Caco-2 (cell line): ENCODE data around the gene CACNA2D4. TPM values are rescaled to one million over a fixed set of nuclear protein-coding genes. Genes with fewer than 3 reads are reported as not detected.
"Not testable (repeated sequence)": the region's sequence is repeated elsewhere in the genome, so short reads cannot be mapped to it uniquely, and the experiment has no call there.

Experiments used
- BruUV-seq: library from RNA; stranded (reverse); fragments of 400-500 nt; replicated peaks from 2 replicates; lab custom pipeline; 2021; lab: Mats Ljungman, UMichigan
- CTCF ChIA-PET: fragments of 300-600 bp; sonication (Branson Sonifier 250); formaldehyde crosslinking; loops from one replicate; lab custom pipeline; 2022; ENCODE audit warnings: antibody characterized with exemption; lab: Charles Lee
- POLR2A ChIA-PET: fragments of 300-600 bp; sonication (Branson Sonifier 250); formaldehyde crosslinking; loops from one replicate; lab custom pipeline; 2022; ENCODE audit warnings: antibody characterized with exemption; lab: Charles Lee
- DNase-seq, 2 experiments: peaks; one replicate each; pipeline versions ENCODE4 v3.0.0 to v3.0.0-alpha.2; 2020 to 2022
- H3K27me3 ChIP-seq: replicated peaks from 2 replicates; pipeline ENCODE4 v1.6.0; 2011; ENCODE audit warnings: low read length; ENCODE audit not compliant: control insufficient read depth, insufficient read depth
- H3K36me3 ChIP-seq: 2 replicates; pipeline ENCODE4 v1.5.1; 2011; ENCODE audit warnings: low read length; ENCODE audit not compliant: control insufficient read depth, insufficient read depth
- H3K4me1 ChIP-seq: fragments of 250-450 bp; sonication (Bioruptor Pico); 2 replicates; pipeline ENCODE4 v1.5.1; 2020; ENCODE audit warnings: mild to moderate bottlenecking
- H3K4me3 ChIP-seq: 2 replicates; pipeline ENCODE4 v1.5.1; 2011; ENCODE audit warnings: low read depth, mild to moderate bottlenecking, control low read depth, low read length
- H3K9me3 ChIP-seq: fragments of 250-450 bp; sonication (Bioruptor Pico); 2 replicates; pipeline ENCODE4 v1.5.1; 2020; ENCODE audit warnings: mild to moderate bottlenecking, moderate library complexity
- H3K27ac Mint-ChIP-seq: one replicate; pipeline ENCODE4 v1.8.0; 2022; ENCODE audit warnings: mixed read lengths; ENCODE audit not compliant: unreplicated experiment
- H3K27me3 Mint-ChIP-seq: one replicate; pipeline ENCODE4 v1.8.0; 2022; ENCODE audit warnings: mixed read lengths; ENCODE audit not compliant: insufficient read depth, unreplicated experiment
- H3K36me3 Mint-ChIP-seq: one replicate; pipeline ENCODE4 v1.8.0; 2022; ENCODE audit warnings: mild to moderate bottlenecking, mixed read lengths; ENCODE audit not compliant: insufficient read depth, unreplicated experiment
- H3K4me1 Mint-ChIP-seq: one replicate; pipeline ENCODE4 v1.8.0; 2022; ENCODE audit warnings: low read depth, mixed read lengths; ENCODE audit not compliant: unreplicated experiment
- H3K4me3 Mint-ChIP-seq: one replicate; pipeline ENCODE4 v1.8.0; 2022; ENCODE audit warnings: mild to moderate bottlenecking, moderate library complexity, mixed read lengths; ENCODE audit not compliant: unreplicated experiment
- H3K9me3 Mint-ChIP-seq: one replicate; pipeline ENCODE4 v1.8.0; 2022; ENCODE audit warnings: mixed read lengths; ENCODE audit not compliant: unreplicated experiment
- intact Hi-C: fragments of 100-400 bp; cut with micrococcal nuclease; formaldehyde crosslinking; loops from one replicate; pipeline ENCODE4 v1.10.0; 2022; ENCODE audit not compliant: unreplicated experiment
- total RNA-seq: library from RNA; stranded (reverse); gene quantifications from 2 replicates; pipeline ENCODE4 v1.2.3, GENCODE V29; 2022
- TF ChIP-seq, protein P1 (sequence below), 2 experiments: fragments of 200-600 bp in 1 of 2; IDR thresholded peaks; 1 replicate in 1 of 2; 2 replicates in 1 of 2; pipeline versions ENCODE4 v1.5.1 to v1.8.0; 2011 to 2022; ENCODE audit warnings: antibody characterized with exemption in 1 of 2, control low read depth in 1 of 2, inconsistent platforms in 1 of 2, low read depth in 1 of 2, low read length in 1 of 2, mild to moderate bottlenecking in 1 of 2, moderate library complexity in 1 of 2; ENCODE audit not compliant: insufficient read depth in 1 of 2, severe bottlenecking in 1 of 2, unreplicated experiment in 1 of 2

CACNA2D4 gene
- total RNA-seq, 1 experiment from 2014 or later = 2.2 TPM

DNA sequence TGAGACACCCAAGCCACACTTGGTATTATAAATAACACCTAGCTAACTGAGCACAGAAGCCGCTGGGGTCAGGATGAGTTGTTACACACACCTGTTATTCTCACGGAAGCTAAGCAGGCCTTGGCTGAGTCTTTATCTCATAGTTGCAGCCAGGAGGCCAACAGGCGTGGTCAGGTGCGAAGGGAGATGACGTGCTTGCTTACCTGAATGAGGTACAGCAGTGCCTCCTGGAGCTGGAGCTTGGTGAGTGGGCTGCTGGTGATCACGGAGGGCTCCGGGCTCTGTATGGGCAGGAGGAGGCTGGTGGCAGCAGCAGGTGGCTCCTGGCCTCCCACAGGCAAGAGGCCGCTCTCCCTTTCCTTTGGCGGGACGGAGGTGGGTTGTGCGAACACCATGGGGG lies 30.4 kb upstream of the CACNA2D4 start:
- CTCF ChIA-PET = interaction anchor here (2.4 kb wide), 1 partner anchor 9 kb away, joined by 13 read pairs; no protein-coding TSS in a partner anchor
- POLR2A ChIA-PET = no interaction called here

DNA sequence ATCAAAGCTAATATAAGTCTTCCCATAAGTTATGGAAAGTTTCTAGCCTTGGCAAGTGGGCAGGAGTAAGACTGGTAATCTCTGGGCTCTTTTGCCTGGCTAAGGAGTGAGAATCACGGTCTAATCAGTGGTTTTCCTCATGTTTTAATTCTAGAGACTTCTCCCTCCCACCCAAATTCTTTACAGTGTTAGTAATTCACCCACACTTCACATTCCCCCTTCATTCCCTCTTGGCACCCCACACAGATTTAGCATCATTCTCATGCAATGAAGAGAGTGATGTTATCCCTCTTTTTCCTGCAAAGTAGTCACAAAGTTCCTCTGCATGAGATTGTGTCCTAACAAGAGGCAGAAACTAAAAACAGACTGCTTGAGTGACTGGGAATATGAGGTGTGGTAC lies 28.6 kb upstream of the CACNA2D4 start:
- no peaks in the 10 kb centered on the region for H3K9me3 Mint-ChIP-seq
- no peak overlapping the region for H3K4me3 Mint-ChIP-seq
- Histone ChIP-seq H3K27me3 (no peaks in the 10 kb centered on the region), H3K36me3 (no peaks in the 10 kb centered on the region), H3K4me3 (no peak overlapping the region), H3K4me1 (no peaks in the 10 kb centered on the region), H3K9me3 (no peaks in the 10 kb centered on the region)
- no TSS peak for BruUV-seq
- no peak overlapping the region for H3K27ac Mint-ChIP-seq
- no peaks in the 10 kb centered on the region for H3K4me1 Mint-ChIP-seq
- ChIA-PET POLR2A (no interaction called here), CTCF (no interaction called here)
- intact Hi-C loops = no loop called here
- no peaks in the 10 kb centered on the region for H3K27me3 Mint-ChIP-seq
- no peaks in the 10 kb centered on the region for H3K36me3 Mint-ChIP-seq
- TF ChIP-seq, protein P1, sequence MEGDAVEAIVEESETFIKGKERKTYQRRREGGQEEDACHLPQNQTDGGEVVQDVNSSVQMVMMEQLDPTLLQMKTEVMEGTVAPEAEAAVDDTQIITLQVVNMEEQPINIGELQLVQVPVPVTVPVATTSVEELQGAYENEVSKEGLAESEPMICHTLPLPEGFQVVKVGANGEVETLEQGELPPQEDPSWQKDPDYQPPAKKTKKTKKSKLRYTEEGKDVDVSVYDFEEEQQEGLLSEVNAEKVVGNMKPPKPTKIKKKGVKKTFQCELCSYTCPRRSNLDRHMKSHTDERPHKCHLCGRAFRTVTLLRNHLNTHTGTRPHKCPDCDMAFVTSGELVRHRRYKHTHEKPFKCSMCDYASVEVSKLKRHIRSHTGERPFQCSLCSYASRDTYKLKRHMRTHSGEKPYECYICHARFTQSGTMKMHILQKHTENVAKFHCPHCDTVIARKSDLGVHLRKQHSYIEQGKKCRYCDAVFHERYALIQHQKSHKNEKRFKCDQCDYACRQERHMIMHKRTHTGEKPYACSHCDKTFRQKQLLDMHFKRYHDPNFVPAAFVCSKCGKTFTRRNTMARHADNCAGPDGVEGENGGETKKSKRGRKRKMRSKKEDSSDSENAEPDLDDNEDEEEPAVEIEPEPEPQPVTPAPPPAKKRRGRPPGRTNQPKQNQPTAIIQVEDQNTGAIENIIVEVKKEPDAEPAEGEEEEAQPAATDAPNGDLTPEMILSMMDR (IDR thresholded peaks at IDR 0.05; ENCODE audit: insufficient read depth in 1 of 2, low read depth in 1 of 2, low read length in 1 of 2, severe bottlenecking in 1 of 2, unreplicated experiment in 1 of 2) = no peak
- no peak for DNase-seq

More for the DNA sequence above, 30.4 kb upstream of the CACNA2D4 start:
- Mint-ChIP-seq H3K36me3 (no peaks in the 10 kb centered on the region), H3K27me3 (no peaks in the 10 kb centered on the region), H3K27ac (no peak overlapping the region), H3K9me3 (no peaks in the 10 kb centered on the region), H3K4me3 (no peak overlapping the region), H3K4me1 (no peaks in the 10 kb centered on the region)
- intact Hi-C loops = no loop called here
- TF ChIP-seq, protein P1 (IDR thresholded peaks at IDR 0.05; ENCODE audit: insufficient read depth in 1 of 2, low read depth in 1 of 2, low read length in 1 of 2, severe bottlenecking in 1 of 2, unreplicated experiment in 1 of 2) = no peak
- Histone ChIP-seq H3K27me3 (no peaks in the 10 kb centered on the region), H3K9me3 (no peaks in the 10 kb centered on the region), H3K4me1 (no peaks in the 10 kb centered on the region), H3K4me3 (no peak overlapping the region), H3K36me3 (no peaks in the 10 kb centered on the region)
- no peak for DNase-seq
- BruUV-seq = no TSS peak

DNA sequence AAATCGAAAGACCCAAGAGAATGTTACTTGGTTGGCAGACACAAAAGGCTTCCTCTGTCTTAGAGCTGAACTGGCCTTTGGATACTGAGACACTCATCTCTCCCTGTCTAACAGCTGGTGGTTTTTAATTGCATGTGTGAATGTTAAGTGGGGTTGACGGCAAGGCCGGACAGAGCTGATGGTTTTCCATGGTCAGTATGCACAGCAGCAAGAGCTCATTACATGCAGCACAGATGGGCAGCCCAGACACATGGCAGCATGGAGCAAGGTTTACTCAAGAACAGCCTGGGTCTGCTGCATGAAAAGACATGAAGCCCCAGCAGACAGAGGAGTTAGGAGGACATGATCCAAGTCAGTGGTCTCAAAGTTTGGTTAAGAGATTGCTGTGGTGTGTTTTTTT lies 27.8 kb upstream of the CACNA2D4 start:
- no peak for DNase-seq
- no TSS peak for BruUV-seq
- Histone ChIP-seq H3K9me3 (no peaks in the 10 kb centered on the region), H3K36me3 (no peaks in the 10 kb centered on the region), H3K27me3 (no peaks in the 10 kb centered on the region), H3K4me1 (no peaks in the 10 kb centered on the region), H3K4me3 (no peak overlapping the region)
- H3K4me1 Mint-ChIP-seq = no peaks in the 10 kb centered on the region
- intact Hi-C loops = no loop called here
- CTCF ChIA-PET = no interaction called here
- no peaks in the 10 kb centered on the region for H3K9me3 Mint-ChIP-seq
- POLR2A ChIA-PET = no interaction called here
- TF ChIP-seq, protein P1 (IDR thresholded peaks at IDR 0.05; ENCODE audit: insufficient read depth in 1 of 2, low read depth in 1 of 2, low read length in 1 of 2, severe bottlenecking in 1 of 2, unreplicated experiment in 1 of 2) = no peak
- no peak overlapping the region for H3K27ac Mint-ChIP-seq
- H3K4me3 Mint-ChIP-seq = no peak overlapping the region
- no peaks in the 10 kb centered on the region for H3K27me3 Mint-ChIP-seq
- H3K36me3 Mint-ChIP-seq = no peaks in the 10 kb centered on the region

DNA sequence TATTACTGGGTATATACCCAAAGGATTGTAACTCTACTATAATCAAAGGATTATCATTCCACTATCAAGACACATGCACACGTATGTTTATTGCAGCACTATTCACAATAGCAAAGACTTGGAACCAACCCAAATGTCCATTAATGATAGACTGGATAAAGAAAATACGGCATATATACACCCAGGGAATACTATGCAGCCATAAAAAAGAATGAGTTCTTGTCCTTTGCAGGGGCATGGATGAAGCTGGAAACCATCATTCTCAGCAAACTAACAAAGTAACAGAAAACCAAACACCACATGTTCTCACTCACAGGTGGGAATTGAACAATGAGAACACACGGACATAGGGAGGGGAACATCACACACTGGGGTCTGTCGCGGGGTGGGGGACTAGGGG lies 27.1 kb upstream of the CACNA2D4 start:
- POLR2A ChIA-PET, H3K27ac Mint-ChIP-seq, H3K4me3 Mint-ChIP-seq, H3K9me3 ChIP-seq, BruUV-seq, H3K4me3 ChIP-seq, CTCF ChIA-PET, H3K36me3 ChIP-seq, H3K36me3 Mint-ChIP-seq, DNase-seq, intact Hi-C loops, H3K27me3 Mint-ChIP-seq, H3K4me1 ChIP-seq, H3K4me1 Mint-ChIP-seq, H3K9me3 Mint-ChIP-seq, H3K27me3 ChIP-seq: not testable (repeated sequence)
